Measurements from ENCODE around the gene HMG20A.

HMG20A gene

GRCh38 chr15:77420610-77421369, at the start of gene HMG20A:
TSS of gene HMG20A (plus strand) at chr15:77420888. CDS start at chr15:77458408, 37,520 bp downstream.
- H3K9me3 ChIP-seq (ENCODE audit: control insufficient read depth, low read depth, low read length) = no peaks in the 10 kb centered on the region
- H3K27ac ChIP-seq (ENCODE audit: low read length) = peak within 1 kb of the TSS; percentile 99
- H3K36me3 ChIP-seq (ENCODE audit: control insufficient read depth, low read depth, low read length) = no peaks in the 10 kb centered on the region
- H3K27me3 ChIP-seq (ENCODE audit: control insufficient read depth, insufficient read depth, low read length) = no peaks in the 10 kb centered on the region
- peak within 1 kb of the TSS; percentile 84 for H3K9ac ChIP-seq (ENCODE audit: low read length)
- peaks cover 32% of the 10 kb centered on the region for H3K4me1 ChIP-seq (ENCODE audit: control insufficient read depth, low read depth, low read length)
- H3K4me3 ChIP-seq (ENCODE audit: low read length) = peak within 1 kb of the TSS; percentile 98

- no peaks in the 10 kb centered on the region for H3K27me3 ChIP-seq (ENCODE audit: control insufficient read depth, insufficient read depth, low read length)
- H3K36me3 ChIP-seq (ENCODE audit: control insufficient read depth, low read depth, low read length) = no peaks in the 10 kb centered on the region
Measured at GRCh38 chr15:77371850-77372563, 48.7 kb upstream of the HMG20A start.

DNA sequence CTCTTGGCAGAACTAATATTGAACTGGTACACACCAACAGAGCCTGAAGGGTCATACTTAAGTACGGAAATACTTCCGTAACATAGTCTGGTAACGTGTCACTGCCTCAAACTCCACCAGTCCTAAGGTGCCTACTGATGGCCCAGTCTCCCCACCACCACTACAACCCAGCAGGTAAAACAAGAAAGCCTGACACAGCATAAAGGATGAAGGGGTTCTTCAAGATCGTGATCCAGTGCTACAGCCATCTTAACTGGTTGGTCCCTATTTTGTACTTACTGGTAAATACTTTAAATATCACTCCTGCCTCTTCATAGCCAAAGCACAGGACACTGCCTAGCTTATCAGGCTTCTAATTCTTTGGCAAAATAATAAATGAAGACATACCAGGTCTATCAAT, 47.2 kb upstream of the HMG20A start:
- H3K4me1 ChIP-seq (ENCODE audit: control insufficient read depth, low read depth, low read length) = no peaks in the 10 kb centered on the region
- no peaks in the 10 kb centered on the region for H3K27me3 ChIP-seq (ENCODE audit: control insufficient read depth, insufficient read depth, low read length)
- H3K9me3 ChIP-seq (ENCODE audit: control insufficient read depth, low read depth, low read length) = no peaks in the 10 kb centered on the region
- no peak overlapping the region for H3K27ac ChIP-seq (ENCODE audit: low read length)
- H3K4me3 ChIP-seq (ENCODE audit: low read length) = no peak overlapping the region
- no peak overlapping the region for H3K9ac ChIP-seq (ENCODE audit: low read length)
- no peaks in the 10 kb centered on the region for H3K36me3 ChIP-seq (ENCODE audit: control insufficient read depth, low read depth, low read length)

More at GRCh38 chr15:77371850-77372563, 48.7 kb upstream of the HMG20A start:
- H3K27ac ChIP-seq (ENCODE audit: low read length) = no peak overlapping the region
- no peak overlapping the region for H3K9ac ChIP-seq (ENCODE audit: low read length)
- no peaks in the 10 kb centered on the region for H3K9me3 ChIP-seq (ENCODE audit: control insufficient read depth, low read depth, low read length)
- H3K4me3 ChIP-seq (ENCODE audit: low read length) = no peak overlapping the region
- H3K4me1 ChIP-seq (ENCODE audit: control insufficient read depth, low read depth, low read length) = no peaks in the 10 kb centered on the region

DNA sequence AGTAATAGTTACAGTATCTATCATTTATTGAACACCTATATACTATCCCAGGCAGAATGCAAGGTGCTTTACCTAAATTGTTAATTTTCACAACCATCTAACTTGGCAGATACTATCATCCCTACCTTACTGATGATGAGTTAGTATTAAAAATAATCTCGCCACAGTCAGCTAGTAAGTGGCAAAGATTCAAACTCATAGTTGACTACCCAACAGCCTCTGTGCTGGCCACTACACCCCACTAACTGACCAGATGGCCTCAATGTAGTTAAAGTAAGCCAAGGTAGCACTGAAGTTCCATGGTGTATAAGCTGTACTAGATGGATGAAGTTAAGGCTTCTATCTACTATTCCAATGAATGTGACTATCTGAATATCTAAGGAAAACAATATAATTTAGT, 45.6 kb upstream of the HMG20A start:
- no peak overlapping the region for H3K27ac ChIP-seq (ENCODE audit: low read length)
- no peak overlapping the region for H3K4me3 ChIP-seq (ENCODE audit: low read length)
- H3K36me3 ChIP-seq (ENCODE audit: control insufficient read depth, low read depth, low read length) = no peaks in the 10 kb centered on the region
- no peak overlapping the region for H3K9ac ChIP-seq (ENCODE audit: low read length)
- no peaks in the 10 kb centered on the region for H3K4me1 ChIP-seq (ENCODE audit: control insufficient read depth, low read depth, low read length)
- no peaks in the 10 kb centered on the region for H3K27me3 ChIP-seq (ENCODE audit: control insufficient read depth, insufficient read depth, low read length)
- H3K9me3 ChIP-seq (ENCODE audit: control insufficient read depth, low read depth, low read length) = no peaks in the 10 kb centered on the region

GRCh38 chr15:77376770-77377169, 43.9 kb upstream of the HMG20A start:
- no peak overlapping the region for H3K27ac ChIP-seq (ENCODE audit: low read length)
- H3K27me3 ChIP-seq (ENCODE audit: control insufficient read depth, insufficient read depth, low read length) = no peaks in the 10 kb centered on the region
- no peaks in the 10 kb centered on the region for H3K36me3 ChIP-seq (ENCODE audit: control insufficient read depth, low read depth, low read length)
- H3K9me3 ChIP-seq (ENCODE audit: control insufficient read depth, low read depth, low read length) = no peaks in the 10 kb centered on the region
- H3K4me3 ChIP-seq (ENCODE audit: low read length) = no peak overlapping the region
- H3K4me1 ChIP-seq (ENCODE audit: control insufficient read depth, low read depth, low read length) = no peaks in the 10 kb centered on the region
- H3K9ac ChIP-seq (ENCODE audit: low read length) = no peak overlapping the region

GRCh38 chr15:77380033-77380432, 40.7 kb upstream of the HMG20A start:
- no peaks in the 10 kb centered on the region for H3K4me1 ChIP-seq (ENCODE audit: control insufficient read depth, low read depth, low read length)
- no peaks in the 10 kb centered on the region for H3K27me3 ChIP-seq (ENCODE audit: control insufficient read depth, insufficient read depth, low read length)
- H3K9me3 ChIP-seq (ENCODE audit: control insufficient read depth, low read depth, low read length) = no peaks in the 10 kb centered on the region
- no peak overlapping the region for H3K27ac ChIP-seq (ENCODE audit: low read length)
- no peaks in the 10 kb centered on the region for H3K36me3 ChIP-seq (ENCODE audit: control insufficient read depth, low read depth, low read length)
- H3K4me3 ChIP-seq (ENCODE audit: low read length) = no peak overlapping the region
- H3K9ac ChIP-seq (ENCODE audit: low read length) = no peak overlapping the region

DNA sequence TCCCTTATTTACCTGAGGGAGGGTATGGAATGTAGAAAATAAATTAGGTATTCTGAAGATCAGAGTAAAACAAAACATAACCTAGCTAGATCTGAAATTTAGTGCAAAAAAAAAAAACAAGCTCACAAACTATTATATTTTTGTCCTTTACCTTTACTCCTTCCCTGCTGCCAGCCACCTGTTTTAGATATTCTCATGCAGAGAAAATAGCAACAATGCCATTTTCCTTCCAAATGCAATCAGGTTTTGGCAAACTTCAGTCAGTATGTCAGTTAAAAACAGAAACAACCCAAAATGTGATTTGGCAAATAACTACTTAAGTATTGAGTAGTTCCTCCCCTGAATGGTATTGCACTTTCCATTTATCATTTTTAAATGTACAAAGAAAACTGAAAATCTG, 36.6 kb upstream of the HMG20A start:
- H3K4me3 ChIP-seq (ENCODE audit: low read length) = no peak overlapping the region
- no peaks in the 10 kb centered on the region for H3K4me1 ChIP-seq (ENCODE audit: control insufficient read depth, low read depth, low read length)
- no peak overlapping the region for H3K27ac ChIP-seq (ENCODE audit: low read length)
- H3K9me3 ChIP-seq (ENCODE audit: control insufficient read depth, low read depth, low read length) = no peaks in the 10 kb centered on the region
- no peak overlapping the region for H3K9ac ChIP-seq (ENCODE audit: low read length)
- H3K36me3 ChIP-seq (ENCODE audit: control insufficient read depth, low read depth, low read length) = no peaks in the 10 kb centered on the region
- H3K27me3 ChIP-seq (ENCODE audit: control insufficient read depth, insufficient read depth, low read length) = no peaks in the 10 kb centered on the region

- no peaks in the 10 kb centered on the region for H3K4me1 ChIP-seq (ENCODE audit: control insufficient read depth, low read depth, low read length)
- no peak overlapping the region for H3K27ac ChIP-seq (ENCODE audit: low read length)
- no peaks in the 10 kb centered on the region for H3K36me3 ChIP-seq (ENCODE audit: control insufficient read depth, low read depth, low read length)
- no peaks in the 10 kb centered on the region for H3K9me3 ChIP-seq (ENCODE audit: control insufficient read depth, low read depth, low read length)
- no peak overlapping the region for H3K9ac ChIP-seq (ENCODE audit: low read length)
- no peaks in the 10 kb centered on the region for H3K27me3 ChIP-seq (ENCODE audit: control insufficient read depth, insufficient read depth, low read length)
- no peak overlapping the region for H3K4me3 ChIP-seq (ENCODE audit: low read length)
Measured at GRCh38 chr15:77384589-77385359, 35.9 kb upstream of the HMG20A start.

DNA sequence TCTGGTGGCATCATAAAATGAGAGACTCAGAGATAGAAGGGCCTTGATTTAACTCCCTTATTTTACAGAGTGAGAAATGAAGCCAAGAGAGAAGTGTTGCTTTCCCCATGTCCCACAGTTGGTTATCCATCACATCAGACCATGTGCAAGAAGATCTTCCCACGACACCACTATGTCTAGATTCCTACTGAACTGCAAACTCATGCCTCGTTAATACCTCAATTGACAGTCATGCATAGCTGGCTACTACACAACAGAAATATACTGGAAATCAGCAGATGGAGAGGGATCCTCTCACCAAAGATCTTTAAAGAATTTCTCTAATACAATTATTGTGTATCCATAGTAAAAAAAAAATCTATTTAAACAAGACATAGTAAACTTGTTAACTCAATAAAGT, 34.1 kb upstream of the HMG20A start:
- no peaks in the 10 kb centered on the region for H3K4me1 ChIP-seq (ENCODE audit: control insufficient read depth, low read depth, low read length)
- H3K4me3 ChIP-seq (ENCODE audit: low read length) = no peak overlapping the region
- no peak overlapping the region for H3K9ac ChIP-seq (ENCODE audit: low read length)
- no peaks in the 10 kb centered on the region for H3K36me3 ChIP-seq (ENCODE audit: control insufficient read depth, low read depth, low read length)
- H3K27me3 ChIP-seq (ENCODE audit: control insufficient read depth, insufficient read depth, low read length) = no peaks in the 10 kb centered on the region
- H3K9me3 ChIP-seq (ENCODE audit: control insufficient read depth, low read depth, low read length) = no peaks in the 10 kb centered on the region
- H3K27ac ChIP-seq (ENCODE audit: low read length) = no peak overlapping the region

DNA sequence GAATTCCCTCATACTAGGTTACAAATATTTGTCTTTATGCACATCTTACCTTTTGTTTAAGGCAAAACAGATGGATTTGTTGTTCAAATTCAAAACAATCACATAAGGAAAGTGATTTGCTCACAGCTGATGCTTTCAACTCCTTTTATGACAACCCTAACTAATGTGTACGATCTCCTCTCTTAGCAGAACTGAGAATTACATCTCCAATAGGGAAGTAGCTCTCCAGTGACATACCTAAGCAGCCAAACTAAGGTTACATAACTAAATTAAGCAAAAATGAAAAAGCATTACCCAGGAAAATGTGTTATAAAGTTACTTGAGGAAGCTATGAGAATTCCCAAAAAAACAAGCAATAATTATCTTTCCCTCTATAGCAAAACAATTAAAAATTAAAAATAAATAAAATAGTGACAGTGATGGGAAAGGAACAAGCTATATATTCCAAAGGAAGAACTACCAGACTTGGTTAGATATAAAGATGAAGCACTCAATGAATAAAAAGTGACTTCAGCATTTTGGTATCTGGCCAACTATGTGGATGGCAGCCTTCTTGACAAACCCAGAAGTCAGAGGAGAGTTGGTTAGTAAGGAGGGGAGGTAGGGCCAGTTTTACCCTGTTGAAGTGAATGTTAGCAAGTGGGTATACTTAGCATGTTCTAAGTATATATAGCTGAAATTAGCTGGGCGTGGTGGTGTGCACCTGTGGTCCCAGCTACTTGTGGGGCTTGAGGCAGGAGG, 33.2 kb upstream of the HMG20A start:
- H3K36me3 ChIP-seq (ENCODE audit: control insufficient read depth, low read depth, low read length) = no peaks in the 10 kb centered on the region
- no peaks in the 10 kb centered on the region for H3K4me1 ChIP-seq (ENCODE audit: control insufficient read depth, low read depth, low read length)
- H3K4me3 ChIP-seq (ENCODE audit: low read length) = no peak overlapping the region
- H3K9me3 ChIP-seq (ENCODE audit: control insufficient read depth, low read depth, low read length) = no peaks in the 10 kb centered on the region
- H3K27me3 ChIP-seq (ENCODE audit: control insufficient read depth, insufficient read depth, low read length) = no peaks in the 10 kb centered on the region
- no peak overlapping the region for H3K27ac ChIP-seq (ENCODE audit: low read length)
- H3K9ac ChIP-seq (ENCODE audit: low read length) = no peak overlapping the region

- Histone ChIP-seq H3K4me3 (ENCODE audit: low read length) (no peak overlapping the region), H3K27me3 (ENCODE audit: control insufficient read depth, insufficient read depth, low read length) (no peaks in the 10 kb centered on the region), H3K9ac (ENCODE audit: low read length) (no peak overlapping the region), H3K36me3 (ENCODE audit: control insufficient read depth, low read depth, low read length) (no peaks in the 10 kb centered on the region), H3K4me1 (ENCODE audit: control insufficient read depth, low read depth, low read length) (no peaks in the 10 kb centered on the region), H3K27ac (ENCODE audit: low read length) (no peak overlapping the region), H3K9me3 (ENCODE audit: control insufficient read depth, low read depth, low read length) (no peaks in the 10 kb centered on the region)
Measured at GRCh38 chr15:77391372-77391951, 29.2 kb upstream of the HMG20A start.
